Measurements from ENCODE around the gene B3GAT1.

The B3GAT1 gene

GRCh38 chr11:134390706-134391569 lies 21.1 kb downstream of the B3GAT1 start:
- DNase-seq (ENCODE audit: low spot score): no peak

DNA sequence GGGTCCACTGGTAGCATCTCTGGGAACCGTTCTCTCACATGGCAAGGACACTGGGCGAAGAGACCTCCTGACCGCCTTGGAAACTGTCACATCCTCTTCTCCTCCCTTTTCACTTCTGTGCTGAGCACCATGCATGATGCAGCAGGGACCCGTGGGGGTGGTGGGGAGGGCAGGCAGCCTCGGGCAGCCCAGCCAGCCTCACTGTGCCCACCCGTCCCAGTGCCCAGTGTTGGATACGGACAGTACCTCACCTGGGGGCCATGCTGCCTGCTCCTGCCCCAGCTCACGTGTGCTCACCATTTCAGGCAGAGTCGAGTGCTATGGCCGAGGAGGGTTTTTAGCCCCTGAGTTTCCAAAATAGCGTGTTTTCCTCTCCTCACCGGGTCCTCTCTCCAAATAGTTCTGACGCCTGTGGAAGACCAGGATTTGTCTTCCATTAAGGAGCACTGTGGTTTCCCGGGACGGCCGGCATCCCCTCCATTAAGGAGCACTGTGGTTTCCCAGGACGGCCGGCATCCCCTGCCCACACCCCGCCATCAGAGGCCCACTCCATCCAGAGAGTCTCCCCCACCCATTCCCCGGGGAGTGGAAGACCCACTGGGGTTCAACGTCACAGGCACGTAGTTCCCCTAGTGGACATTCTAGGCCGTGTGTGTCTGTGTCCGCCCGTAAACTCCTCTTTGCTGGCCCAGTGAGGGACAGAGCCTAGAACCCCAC lies 22.4 kb downstream of the B3GAT1 start:
- DNase-seq (ENCODE audit: low spot score): no peak

- DNase-seq (ENCODE audit: low spot score): no peak
These were observed 23.5 kb downstream of the B3GAT1 start for GRCh38 chr11:134388590-134388989.

DNA sequence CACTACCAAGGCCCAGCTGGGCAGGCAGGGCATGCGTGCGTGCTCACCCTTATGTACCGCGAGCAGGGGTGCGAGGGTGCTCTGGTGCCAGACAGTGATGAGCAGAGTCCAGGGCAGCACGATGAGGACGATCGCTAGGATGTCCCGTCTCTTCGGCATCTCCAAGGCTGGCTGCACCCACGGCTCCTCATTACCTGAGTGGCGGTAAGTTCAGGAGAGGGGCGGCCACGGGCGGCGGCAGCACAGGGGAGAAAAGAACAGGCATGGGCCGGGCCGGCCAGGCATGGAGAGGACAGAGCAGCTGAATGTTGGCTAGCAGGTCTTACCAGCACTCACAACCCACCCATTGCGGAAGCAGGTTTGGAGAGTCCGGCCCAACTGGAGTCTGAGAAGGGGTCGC lies 24.5 kb downstream of the B3GAT1 start:
- no peak for DNase-seq (ENCODE audit: low spot score)

GRCh38 chr11:134386945-134387344 lies 25.1 kb downstream of the B3GAT1 start:
- DNase-seq (ENCODE audit: low spot score): no peak

DNA sequence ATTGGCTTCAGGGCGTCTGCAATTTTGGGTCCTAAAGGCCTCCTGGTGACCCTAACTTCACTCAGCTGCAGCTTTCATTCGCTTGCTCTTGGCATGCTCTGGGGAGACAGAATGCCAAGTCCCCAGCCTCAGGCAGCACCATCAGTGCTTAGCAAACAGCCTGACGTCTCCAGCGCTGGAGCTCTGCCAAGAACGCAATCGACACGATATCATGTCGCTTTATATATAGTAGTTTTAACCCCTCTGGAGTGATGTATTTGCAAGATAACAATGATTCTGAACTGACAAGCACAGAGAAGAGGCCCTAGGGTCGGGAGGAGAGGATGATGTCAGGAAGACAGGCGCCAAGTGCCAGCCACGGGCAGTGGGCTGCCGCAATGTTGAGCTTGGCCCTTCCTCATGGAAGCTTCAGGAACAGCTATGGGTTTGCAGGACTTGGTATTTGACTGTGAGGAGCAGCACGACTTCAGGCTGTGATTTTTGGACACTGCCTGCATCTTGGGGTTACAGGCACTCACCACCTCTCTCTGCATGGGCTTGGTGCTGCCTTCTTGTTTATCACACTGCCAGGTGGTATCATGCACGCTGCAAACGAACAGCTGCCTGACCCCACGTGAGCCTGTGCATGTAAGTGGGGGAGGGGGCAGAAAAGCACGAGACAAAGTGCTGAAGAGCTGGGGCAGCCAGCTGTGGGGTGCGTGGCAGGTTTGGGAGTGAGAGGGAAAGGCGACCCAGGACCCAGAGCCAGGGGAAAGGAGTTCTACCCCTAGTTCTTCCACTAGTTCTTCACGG lies 26.1 kb downstream of the B3GAT1 start:
- DNase-seq (ENCODE audit: low spot score): no peak

DNA sequence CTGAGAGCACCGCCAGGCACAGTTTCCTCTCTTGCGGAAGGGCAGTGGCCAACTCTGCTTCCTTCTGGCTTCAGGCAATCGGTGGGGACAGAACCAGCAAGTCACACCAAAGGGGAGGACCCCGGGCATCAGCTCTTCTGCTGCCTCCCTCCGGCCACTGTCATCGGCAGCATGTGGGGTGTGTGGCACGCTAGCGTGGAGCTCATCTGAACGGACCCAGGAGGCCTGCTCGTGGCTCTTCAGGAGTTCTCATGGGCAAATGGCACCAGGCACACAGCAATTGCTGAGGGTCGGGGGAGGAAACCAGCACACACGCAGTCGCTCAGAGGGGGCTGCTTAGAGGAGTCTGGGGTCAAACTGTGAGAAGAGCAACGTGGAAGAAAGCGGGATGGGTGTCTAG lies 26.9 kb downstream of the B3GAT1 start:
- no peak for DNase-seq (ENCODE audit: low spot score)

GRCh38 chr11:134384406-134384805 lies 27.6 kb downstream of the B3GAT1 start:
- no peak for DNase-seq (ENCODE audit: low spot score)

GRCh38 chr11:134383576-134384221 lies 28.3 kb downstream of the B3GAT1 start:
- no peak for DNase-seq (ENCODE audit: low spot score)

DNA sequence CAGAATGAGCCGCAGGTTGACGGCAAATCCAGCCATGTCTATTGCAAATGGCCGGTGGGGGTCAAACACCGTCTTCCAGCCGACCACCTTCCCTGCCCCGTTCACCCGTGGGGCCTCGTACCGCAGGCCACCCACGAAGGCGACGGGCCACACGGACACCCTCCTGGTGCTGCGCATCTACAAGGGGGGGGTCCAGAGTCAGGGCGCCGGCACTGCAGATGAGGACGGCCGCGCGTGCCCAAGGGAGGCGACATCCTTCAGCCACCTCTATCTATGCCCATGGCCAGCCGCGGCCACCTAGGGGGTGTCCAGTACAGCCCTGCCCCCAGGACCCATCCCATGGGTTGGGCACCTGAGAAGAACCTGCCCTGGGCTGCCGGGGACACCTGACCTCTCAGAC lies 29.2 kb downstream of the B3GAT1 start:
- DNase-seq (ENCODE audit: low spot score): no peak

GRCh38 chr11:134382257-134382656 lies 29.8 kb downstream of the B3GAT1 start:
- no peak for DNase-seq (ENCODE audit: low spot score)

DNA sequence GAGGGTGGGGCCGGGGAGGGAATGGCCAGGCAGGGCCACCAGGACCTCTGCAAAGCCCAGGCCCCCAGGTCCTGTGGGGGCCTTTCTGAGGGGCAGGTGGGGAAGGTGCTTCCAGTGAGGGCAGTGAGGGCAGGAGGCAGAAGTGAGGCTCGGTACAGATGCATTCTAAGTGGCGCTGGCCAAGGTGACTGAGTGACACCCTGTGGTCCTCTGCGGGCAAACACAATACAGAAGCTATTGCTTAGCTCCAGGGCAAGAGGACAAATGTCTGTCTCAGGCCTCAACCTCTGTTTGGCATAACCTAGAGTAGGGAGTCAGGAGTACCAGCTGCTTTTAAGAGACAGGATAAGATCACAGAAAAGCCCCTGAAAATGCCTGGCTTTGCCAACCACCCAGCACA lies 31.3 kb downstream of the B3GAT1 start:
- no peak for DNase-seq (ENCODE audit: low spot score)

DNA sequence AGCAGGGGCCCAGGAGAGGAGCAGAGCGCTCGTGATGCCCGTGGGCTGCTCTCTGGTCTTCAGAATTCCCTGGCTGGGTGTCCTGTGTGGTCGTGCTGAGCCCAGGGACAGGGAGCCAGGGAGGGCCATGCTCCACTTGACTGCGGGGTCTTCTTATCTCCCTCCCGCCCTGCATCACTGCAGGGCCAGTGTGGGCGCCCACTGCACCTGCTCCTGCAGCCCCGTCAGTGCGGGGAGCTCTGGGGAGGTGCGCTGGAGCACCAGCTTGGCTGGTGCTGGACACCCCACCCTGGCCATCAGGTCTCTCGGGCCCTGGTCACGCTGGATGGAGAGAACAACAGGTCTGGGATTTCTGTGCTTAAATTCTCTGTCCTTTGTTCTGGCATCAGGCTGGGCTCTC lies 31.8 kb downstream of the B3GAT1 start:
- DNase-seq (ENCODE audit: low spot score): no peak

DNA sequence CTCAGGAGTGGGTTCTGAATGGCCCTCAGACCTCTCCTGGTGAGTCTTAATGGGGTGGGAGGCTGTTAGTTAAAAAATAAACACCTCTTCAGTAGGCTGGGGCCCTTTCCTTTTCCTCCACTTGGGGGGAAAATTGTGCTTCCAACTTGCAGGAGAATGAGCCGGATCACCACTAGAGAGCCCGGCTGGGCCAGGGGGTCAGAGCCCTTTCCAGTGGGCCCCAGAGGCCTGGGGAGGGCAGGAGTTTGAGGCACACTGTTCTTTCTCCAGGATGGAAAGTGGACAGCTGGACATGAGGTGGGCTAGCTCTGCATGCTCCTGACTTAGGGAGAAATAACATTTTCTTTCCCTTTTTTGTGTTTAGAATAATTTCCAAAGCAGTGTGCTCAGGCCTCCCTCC lies 32.8 kb downstream of the B3GAT1 start:
- no peak for DNase-seq (ENCODE audit: low spot score)

DNA sequence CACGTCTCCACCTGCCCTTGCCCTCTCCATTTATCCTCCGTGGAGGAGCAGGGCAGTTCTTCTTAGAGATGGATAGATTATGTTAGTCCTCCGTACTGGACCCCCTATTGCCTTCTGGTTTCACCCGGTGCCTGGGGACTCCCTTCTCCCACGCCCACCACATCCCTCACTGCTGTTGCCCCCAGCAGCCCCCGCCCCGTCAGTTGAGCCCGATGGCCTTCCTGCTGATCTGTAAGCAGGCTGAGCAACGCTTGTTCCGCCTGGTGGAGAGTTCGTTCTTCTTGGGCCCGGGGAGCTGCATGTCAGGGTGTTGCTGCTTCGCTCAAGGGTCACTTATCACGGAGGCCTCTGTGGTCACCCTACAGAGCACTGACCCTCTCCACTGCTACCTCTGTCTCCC lies 34.2 kb downstream of the B3GAT1 start:
- no peak for DNase-seq (ENCODE audit: low spot score)

- peak; percentile 47 for DNase-seq (ENCODE audit: low spot score)
These were observed 35.7 kb downstream of the B3GAT1 start for GRCh38 chr11:134376150-134376921.

DNA sequence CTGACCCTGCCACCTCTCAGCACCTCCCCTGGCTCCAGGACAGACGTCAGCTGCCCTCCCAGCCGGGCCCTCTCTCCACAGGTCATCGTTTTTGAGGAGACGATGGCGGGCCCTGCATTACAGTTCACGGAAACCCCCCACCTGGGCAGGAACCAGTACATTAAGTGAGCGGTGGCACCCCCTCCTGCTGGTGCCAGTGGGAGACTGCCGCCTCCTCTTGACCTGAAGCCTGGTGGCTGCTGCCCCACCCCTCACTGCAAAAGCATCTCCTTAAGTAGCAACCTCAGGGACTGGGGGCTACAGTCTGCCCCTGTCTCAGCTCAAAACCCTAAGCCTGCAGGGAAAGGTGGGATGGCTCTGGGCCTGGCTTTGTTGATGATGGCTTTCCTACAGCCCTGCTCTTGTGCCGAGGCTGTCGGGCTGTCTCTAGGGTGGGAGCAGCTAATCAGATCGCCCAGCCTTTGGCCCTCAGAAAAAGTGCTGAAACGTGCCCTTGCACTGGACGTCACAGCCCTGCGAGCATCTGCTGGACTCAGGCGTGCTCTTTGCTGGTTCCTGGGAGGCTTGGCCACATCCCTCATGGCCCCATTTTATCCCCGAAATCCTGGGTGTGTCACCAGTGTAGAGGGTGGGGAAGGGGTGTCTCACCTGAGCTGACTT lies 37.0 kb downstream of the B3GAT1 start:
- DNase-seq (ENCODE audit: low spot score): no peak

- DNase-seq (ENCODE audit: low spot score): no peak
These were observed 37.9 kb downstream of the B3GAT1 start for GRCh38 chr11:134374171-134374570.

- DNase-seq (ENCODE audit: low spot score): no peak
These were observed 38.4 kb downstream of the B3GAT1 start for GRCh38 chr11:134373591-134374052.

DNA sequence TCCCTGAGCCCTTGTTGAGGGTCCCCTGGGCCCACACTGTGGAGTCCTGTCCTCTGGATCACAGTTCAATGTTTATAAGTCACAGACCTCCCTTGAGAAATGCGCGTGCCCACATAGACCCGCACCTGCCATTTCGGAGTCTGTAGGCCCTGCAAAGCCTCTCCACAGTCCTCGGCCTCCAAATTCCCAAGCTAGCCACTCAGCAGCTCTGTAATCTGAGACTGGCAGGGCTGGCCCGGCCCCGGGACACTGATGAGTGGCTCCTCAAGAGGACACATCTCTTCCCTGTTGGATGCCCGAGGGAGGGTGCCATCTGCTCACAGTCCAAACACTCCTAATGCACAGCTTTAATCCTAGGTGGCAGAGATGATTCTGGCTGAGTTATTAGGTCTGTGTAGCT lies 39.1 kb downstream of the B3GAT1 start:
- DNase-seq (ENCODE audit: low spot score): no peak

GRCh38 chr11:134372536-134372935 lies 39.5 kb downstream of the B3GAT1 start:
- no peak for DNase-seq (ENCODE audit: low spot score)

Measured in iPS-NIHi11 (cell line).